C1 segment of cervical spinal cord (tissue), 14 donors: Measurements from ENCODE around the gene RGR.

Experiments used
- DNase-seq, 14 donors: peaks; one replicate each; lab custom pipeline; 2025; lab: John Stamatoyannopoulos, UW

The RGR gene

DNA sequence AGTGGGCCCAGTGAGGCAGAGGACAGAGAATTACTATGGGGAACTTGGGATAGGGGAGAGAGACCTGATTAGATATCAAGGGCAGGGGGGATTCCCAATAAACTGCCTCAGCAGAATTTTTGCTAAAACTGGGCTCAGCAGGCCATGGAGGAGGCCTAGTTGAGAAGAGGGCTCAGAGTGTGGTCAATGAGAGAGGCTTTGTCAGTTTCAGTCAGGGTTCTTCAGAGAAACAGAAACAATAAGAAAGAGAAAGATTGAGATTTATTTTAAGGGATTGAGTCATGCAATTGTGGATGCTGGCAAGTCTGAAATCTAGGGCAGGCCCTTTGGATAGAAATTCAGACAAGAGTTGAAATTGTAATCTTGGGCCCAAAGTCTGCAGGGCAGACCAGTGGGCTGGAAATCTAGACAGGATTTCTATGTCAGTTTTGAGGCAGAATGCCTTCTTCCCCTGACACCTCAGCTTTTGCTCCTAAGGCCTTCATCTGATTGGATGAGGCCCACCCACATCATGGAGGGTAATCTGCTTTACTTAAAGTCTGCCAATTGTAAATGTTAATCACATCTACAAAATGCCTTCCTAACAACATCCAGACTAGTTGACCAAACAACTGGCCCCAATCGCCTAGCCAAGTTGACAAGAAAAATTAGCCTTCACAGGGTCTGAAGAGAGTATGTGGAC is 50.1 kb downstream of the RGR start:
- peak in 1 of 14 donors; percentile 9 for DNase-seq

DNA sequence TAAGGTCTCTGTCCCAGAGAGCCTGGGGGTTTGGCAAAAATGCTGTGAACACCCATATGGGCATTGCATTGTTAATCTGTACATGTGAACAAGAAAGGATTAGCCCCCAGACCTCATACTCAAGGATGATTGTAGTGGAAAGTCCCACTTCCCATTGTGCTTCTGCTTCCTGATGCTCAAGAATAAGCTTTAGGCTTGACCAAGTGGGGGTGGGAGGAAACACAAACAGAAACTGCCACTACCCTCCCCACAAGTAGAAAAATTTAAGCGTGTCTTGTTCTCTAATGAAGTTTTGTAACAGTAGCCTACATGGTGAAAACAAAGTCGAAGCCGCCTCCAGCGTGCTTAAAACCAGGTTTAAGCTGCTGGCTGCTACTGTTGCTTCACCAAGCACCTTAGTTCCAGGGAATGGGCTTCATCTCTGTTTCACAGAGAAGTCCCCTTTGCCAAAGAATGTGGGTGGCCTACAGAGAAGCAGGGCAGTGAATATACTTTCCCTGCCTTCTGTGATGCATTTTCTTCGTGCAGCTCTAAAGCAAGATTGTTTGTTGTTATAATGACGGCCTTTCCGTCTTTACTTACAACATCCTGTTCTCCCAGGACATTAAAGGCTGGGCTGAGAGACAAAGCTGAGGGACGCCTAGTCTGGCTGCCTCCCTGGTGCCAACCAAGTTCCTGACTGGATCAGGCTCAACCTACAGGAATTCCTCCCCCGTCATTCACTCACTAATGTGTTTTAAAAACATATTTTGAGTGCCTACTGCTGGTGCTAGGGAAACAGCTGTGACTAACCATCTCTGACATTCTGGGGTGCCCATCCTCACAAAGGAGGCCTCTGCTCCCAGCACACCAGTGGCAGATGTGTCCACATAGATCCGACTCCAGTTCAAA is 51.5 kb downstream of the RGR start:
- peak in 1 of 14 donors; percentile 48 for DNase-seq

DNA sequence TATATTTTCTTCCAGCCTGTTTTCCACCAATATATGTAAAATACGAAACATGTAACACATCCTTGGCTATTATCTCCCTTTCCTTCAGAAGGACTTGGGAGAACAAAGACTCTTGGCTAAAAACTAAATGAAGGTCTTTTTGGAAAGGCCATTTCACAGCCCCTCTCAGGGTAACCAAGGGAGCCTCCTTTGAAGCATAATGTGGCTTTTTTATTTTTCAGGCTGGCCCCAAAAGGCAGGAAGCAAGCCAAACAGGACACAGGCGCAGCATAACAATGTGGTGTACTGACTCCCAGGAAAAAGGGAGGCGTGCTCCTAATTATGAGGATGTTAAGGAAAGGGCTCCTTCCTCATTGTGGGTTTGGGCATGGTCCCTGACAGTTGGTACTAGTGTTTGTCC is 53.2 kb downstream of the RGR start:
- peak in 5 of 14 donors; percentile 13 to 39 (median 17) for DNase-seq

DNA sequence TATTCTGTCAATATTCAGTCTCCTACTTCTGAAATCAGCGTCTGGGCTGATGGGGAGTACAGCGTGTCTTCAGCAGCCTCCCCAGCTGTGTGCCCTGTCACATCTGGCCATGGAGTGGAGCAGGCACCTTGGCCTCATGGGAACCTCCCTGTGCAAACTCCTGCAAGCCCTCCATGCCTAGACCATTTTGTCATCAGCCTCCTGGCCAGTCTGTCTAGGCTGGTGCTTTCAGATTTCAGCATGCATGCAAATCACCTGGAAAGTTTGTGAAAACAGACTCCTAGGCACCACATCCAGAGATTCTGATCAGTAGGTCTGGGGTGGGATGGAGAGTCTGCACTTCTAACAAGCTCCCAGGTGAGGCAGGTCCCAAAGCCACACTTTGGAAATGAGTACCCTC is 57.4 kb downstream of the RGR start:
- DNase-seq = no peak

DNA sequence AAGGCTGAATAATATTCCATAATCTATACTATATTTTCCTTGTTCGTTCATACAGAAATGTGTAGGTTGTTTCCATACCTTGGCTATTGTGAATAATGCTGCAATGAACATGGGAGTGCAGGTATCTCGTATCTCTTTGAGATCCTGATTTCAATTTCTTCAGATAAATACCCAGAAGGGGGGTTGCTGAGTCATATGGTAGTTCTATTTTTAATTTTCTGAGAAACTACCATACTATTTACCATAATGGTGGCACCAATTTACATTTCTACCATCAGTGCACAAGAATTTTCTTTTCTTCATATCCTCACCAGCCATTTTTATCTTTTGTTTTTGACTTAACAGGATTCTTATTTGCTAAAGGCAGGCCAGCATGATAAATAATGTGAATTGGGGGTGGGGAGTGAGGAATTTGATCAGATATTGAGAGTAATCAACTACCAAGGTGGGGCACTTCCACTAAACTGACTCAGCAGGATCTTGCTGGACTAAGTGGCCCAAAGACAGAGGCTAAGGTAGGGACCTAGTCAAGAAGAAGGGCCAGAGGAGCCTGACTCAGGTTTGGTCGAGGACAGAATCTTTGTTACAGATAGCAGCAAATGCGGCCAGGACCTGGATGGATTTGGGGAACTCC is 62.0 kb downstream of the RGR start:
- no peak for DNase-seq

DNA sequence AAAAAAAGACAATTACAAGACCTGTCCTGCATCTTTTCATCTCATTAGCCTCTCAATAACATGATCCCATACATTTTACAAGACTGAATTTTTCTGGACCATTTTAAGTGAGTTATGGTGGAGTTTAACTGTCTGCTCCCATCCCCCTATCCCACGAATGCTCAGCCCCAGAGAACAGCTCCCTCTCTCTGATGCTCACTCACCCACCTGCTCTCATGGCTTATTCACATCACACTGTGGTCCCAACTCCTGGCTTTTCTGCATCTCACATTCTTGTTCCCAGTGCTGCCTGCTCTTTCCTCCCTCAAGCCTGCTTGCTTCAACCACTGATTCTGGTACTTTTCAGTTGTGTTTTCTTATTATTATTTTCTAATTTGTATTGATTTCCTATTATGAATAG is 63.2 kb downstream of the RGR start:
- no peak for DNase-seq

DNA sequence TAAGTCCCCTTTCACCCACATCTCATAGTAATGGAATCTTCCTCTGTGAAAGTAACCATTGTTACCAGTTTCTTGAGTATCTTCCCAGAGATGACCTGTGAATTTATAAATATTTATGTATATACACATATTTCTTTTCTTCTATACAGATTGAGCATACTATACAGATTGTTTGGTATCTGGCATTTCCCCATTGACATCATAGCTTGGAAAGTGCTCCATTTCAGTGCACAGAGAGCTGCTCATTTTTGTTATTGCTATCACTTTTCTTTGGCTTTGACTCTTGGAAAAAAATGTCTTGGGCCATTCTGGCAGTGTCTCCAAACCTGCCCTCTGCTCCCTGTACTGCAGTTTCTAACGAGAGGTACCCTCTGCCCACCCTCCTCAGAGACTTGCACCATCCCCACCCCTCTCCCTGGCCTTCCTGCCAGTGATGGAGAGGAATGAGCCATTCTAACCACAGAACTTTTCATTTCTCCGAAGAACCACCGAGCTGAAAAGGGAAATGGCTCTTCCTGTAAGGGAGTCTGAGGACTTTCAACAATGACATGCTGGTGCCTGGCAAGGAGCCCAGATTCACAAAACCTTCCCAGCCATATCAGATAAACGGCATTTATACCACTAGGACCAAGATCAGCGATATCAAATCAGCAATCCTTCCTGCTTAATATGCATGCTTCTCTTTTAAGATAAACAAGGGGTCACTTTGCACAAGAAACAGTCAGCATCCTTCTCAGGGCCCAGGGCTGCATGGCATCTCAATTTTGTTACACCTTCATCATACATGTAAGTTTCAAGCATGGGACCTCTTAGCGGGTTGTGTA is 63.8 kb downstream of the RGR start:
- peak in 2 of 14 donors; percentile 12 to 15 for DNase-seq
